DOHH2 (cell line): ENCODE data around the gene TTC39C.
A peak's percentile ranks its signal among the peaks of the same experiment; 100 is the strongest.

Experiments
- H3F3A ChIP-seq: fragments of 200-600 bp; sonication (generic), shearing (Covaris generic); 2 replicates; pipeline ENCODE4 v1.6.0; 2016; ENCODE audit warnings: antibody characterized with exemption, mild to moderate bottlenecking; ENCODE audit not compliant: control insufficient read depth, insufficient read depth
- H3K27ac ChIP-seq: fragments of 200-600 bp; sonication (generic); 2 replicates; pipeline ENCODE4 v1.5.1; 2014; ENCODE audit warnings: low read depth, mild to moderate bottlenecking, low read length, moderate library complexity
- H3K27me3 ChIP-seq: fragments of 200-600 bp; sonication (generic); 2 replicates; pipeline ENCODE4 v1.6.1; 2014; ENCODE audit warnings: mild to moderate bottlenecking, low read length, mixed read lengths; ENCODE audit not compliant: control insufficient read depth
- H3K36me3 ChIP-seq: fragments of 200-600 bp; sonication (generic); 2 replicates; pipeline ENCODE4 v1.6.1; 2014; ENCODE audit warnings: mild to moderate bottlenecking, low read length, moderate library complexity, mixed read lengths; ENCODE audit not compliant: control insufficient read depth
- H3K4me1 ChIP-seq: fragments of 200-600 bp; sonication (generic); 2 replicates; pipeline ENCODE4 v1.6.1; 2014; ENCODE audit warnings: mild to moderate bottlenecking, low read length, mixed read lengths; ENCODE audit not compliant: control insufficient read depth
- H3K4me2 ChIP-seq: fragments of 200-600 bp; sonication (generic); 2 replicates; pipeline ENCODE4 v1.6.0; 2014; ENCODE audit warnings: mild to moderate bottlenecking, low read length, moderate library complexity
- H3K4me3 ChIP-seq: fragments of 200-600 bp; sonication (generic); 2 replicates; pipeline ENCODE4 v1.5.1; 2014; ENCODE audit warnings: mild to moderate bottlenecking, low read length, mixed read lengths
- H3K79me2 ChIP-seq: fragments of 200-600 bp; sonication (generic); 2 replicates; pipeline ENCODE4 v1.6.1; 2014; ENCODE audit warnings: mild to moderate bottlenecking, low read length, mixed read lengths; ENCODE audit not compliant: control insufficient read depth
- H3K9me2 ChIP-seq: fragments of 200-600 bp; sonication (generic); replicated peaks from 2 replicates; pipeline ENCODE4 v1.6.1; 2014; ENCODE audit warnings: mild to moderate bottlenecking, low read length, mixed read lengths; ENCODE audit not compliant: control insufficient read depth
- H3K9me3 ChIP-seq: fragments of 200-600 bp; sonication (generic); 2 replicates; pipeline ENCODE4 v1.6.1; 2014; ENCODE audit warnings: antibody characterized with exemption, low read length, mixed read lengths; ENCODE audit not compliant: control insufficient read depth, insufficient read depth
- H4K20me1 ChIP-seq: fragments of 200-600 bp; sonication (generic); 2 replicates; pipeline ENCODE4 v1.6.0; 2014; ENCODE audit warnings: low read depth, mild to moderate bottlenecking, antibody characterized with exemption, low read length, moderate library complexity; ENCODE audit not compliant: control insufficient read depth, insufficient read depth
- EZH2phosphoT487 ChIP-seq: fragments of 200-600 bp; sonication (generic); IDR thresholded peaks from 2 replicates; pipeline ENCODE4 v1.6.1; 2017; ENCODE audit warnings: borderline replicate concordance, mild to moderate bottlenecking, antibody characterized with exemption, low read length, moderate library complexity, mixed read lengths
- TF ChIP-seq, protein P1 (sequence below): fragments of 200-600 bp; sonication (generic); IDR thresholded peaks from one replicate; pipeline ENCODE4 v1.5.1; 2014; ENCODE audit warnings: antibody characterized with exemption, mild to moderate bottlenecking, low read depth, low read length; ENCODE audit not compliant: poor library complexity, severe bottlenecking

The TTC39C gene

DNA sequence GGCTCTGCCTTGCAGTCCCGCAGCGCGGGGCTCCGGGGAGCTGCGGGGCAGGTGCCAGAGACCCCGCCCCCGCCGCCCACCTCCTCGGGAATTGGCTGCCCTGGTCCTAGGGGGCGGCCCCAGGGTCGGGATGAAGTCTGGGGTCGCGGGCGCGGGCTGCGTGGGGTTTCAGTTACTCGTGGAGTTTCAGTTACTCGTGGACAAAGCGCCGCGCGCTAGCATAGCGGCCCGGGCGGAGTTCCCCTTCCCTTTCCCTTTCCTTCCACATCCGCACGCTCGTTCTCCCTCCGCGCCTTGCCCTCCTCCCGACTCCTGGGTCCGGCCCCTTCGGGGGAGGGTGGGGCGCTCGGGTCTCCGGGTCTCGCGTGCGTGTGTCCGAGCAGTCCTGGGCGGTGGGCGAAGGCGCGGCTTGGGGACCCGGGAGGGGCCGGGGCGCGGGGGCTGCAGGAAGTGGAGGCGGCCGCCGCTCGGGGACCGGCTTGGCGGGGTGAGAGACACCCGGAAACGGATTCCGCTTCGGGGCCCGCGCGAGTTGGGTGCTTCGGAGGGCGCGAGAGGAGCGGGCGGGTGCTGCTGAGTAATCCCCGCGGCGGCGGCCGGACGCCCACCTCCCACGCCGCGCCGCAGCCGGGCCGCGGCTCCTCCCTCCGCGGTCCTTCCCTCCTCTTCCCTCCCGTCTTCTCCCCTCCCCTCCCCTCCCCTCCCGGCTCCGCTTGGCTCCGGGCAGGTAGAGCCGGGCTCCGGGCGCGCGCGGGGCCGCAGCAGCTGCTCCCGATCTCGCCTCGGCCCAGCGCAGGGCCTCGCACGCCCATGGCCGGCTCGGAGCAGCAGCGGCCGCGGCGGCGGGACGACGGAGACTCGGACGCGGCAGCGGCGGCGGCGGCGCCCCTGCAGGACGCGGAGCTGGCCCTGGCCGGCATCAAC, at the start of gene TTC39C:
TSS of gene TTC39C (plus strand) at position 693 of the 924 bp plus-strand sequence. CDS start at position 811, 118 bp downstream.
- H3K9me2 ChIP-seq: no peaks in the 10 kb centered on the region
- H3K27me3 ChIP-seq: no peaks in the 10 kb centered on the region
- peak within 1 kb of the TSS; percentile 82 for H3K4me2 ChIP-seq
- TF ChIP-seq, protein P1, sequence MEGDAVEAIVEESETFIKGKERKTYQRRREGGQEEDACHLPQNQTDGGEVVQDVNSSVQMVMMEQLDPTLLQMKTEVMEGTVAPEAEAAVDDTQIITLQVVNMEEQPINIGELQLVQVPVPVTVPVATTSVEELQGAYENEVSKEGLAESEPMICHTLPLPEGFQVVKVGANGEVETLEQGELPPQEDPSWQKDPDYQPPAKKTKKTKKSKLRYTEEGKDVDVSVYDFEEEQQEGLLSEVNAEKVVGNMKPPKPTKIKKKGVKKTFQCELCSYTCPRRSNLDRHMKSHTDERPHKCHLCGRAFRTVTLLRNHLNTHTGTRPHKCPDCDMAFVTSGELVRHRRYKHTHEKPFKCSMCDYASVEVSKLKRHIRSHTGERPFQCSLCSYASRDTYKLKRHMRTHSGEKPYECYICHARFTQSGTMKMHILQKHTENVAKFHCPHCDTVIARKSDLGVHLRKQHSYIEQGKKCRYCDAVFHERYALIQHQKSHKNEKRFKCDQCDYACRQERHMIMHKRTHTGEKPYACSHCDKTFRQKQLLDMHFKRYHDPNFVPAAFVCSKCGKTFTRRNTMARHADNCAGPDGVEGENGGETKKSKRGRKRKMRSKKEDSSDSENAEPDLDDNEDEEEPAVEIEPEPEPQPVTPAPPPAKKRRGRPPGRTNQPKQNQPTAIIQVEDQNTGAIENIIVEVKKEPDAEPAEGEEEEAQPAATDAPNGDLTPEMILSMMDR: no peak
- TF ChIP-seq EZH2phosphoT487: no peak
- H3K4me1 ChIP-seq: peaks cover 84% of the 10 kb centered on the region
- H3K9me3 ChIP-seq: no peaks in the 10 kb centered on the region
- H3K4me3 ChIP-seq: peak within 1 kb of the TSS; percentile 92
- peaks cover 35% of the 10 kb centered on the region for H3K36me3 ChIP-seq
- peak within 1 kb of the TSS; percentile 93 for H3K27ac ChIP-seq
- H3K79me2 ChIP-seq: peaks cover 47% of the 10 kb centered on the region
- H3F3A ChIP-seq: peaks cover 25% of the 10 kb centered on the region
- H4K20me1 ChIP-seq: peaks cover 30% of the 10 kb centered on the region

DNA sequence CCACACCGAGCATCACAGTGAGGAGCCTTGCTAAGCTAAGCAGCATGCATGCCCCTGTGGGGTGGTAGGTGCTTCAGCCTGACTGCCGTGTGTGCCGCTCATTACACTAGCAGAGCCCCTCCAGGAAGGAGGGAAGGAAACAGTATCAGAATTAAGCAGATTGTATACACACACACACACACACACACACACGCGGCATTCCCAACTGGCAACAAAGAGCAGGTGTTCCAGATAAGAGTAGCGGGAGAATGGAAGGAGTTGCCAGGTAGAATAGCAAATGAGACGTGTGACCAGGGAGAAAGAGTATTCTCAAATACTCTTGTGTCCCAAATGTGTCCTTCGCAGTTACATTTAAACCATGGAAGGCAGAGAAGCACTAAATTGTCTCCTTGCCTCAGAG, 47.6 kb upstream of the TTC39C start:
- no peaks in the 10 kb centered on the region for H3K27me3 ChIP-seq
- H3K4me2 ChIP-seq: no peak overlapping the region
- H3K9me2 ChIP-seq: no peaks in the 10 kb centered on the region
- H3F3A ChIP-seq: no peaks in the 10 kb centered on the region
- TF ChIP-seq, protein P1: no peak
- TF ChIP-seq EZH2phosphoT487: no peak
- no peak overlapping the region for H3K4me3 ChIP-seq
- no peaks in the 10 kb centered on the region for H3K36me3 ChIP-seq
- H3K9me3 ChIP-seq: no peaks in the 10 kb centered on the region
- no peak overlapping the region for H3K27ac ChIP-seq
- no peaks in the 10 kb centered on the region for H4K20me1 ChIP-seq
- no peaks in the 10 kb centered on the region for H3K79me2 ChIP-seq
- H3K4me1 ChIP-seq: peaks cover 22% of the 10 kb centered on the region

DNA sequence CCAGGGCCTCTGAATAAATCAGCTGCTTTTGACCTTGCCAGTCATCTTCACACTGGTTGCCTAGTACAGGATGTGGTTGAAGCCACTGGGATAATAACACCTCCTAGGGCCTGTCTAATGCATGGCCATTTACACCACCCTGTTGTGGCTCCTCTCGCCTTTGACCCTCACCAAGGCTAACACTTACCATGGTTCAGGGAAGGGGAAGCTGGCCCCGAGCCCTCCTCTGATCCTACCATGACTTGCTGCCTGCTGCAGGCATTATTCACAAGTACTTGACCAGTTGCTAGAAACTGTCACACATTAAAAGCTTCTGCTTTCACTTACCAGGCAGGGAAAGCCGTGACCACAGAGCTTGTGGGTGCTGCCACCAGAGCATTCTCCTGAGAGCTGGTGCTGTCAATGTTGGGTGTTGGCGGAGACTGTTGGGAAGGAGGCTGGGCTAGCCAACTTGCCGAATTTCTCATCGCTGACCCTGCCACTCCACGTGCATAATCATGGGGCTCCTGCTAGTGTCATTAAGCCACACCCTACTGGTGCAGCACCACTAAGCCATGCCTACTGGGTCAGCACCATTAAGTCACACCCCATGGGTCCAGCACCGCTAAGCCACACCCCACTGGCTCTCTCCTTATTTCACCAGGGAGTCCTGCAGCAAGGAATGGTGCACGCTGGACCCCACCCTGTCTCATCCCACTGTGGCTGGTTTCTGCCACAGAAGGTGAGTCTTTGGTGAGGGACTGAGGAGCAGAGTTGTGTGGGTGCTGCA, 47.0 kb upstream of the TTC39C start:
- no peaks in the 10 kb centered on the region for H3K9me2 ChIP-seq
- H3K79me2 ChIP-seq: no peaks in the 10 kb centered on the region
- H3K4me1 ChIP-seq: peaks cover 22% of the 10 kb centered on the region
- H3K4me3 ChIP-seq: no peak overlapping the region
- H3K9me3 ChIP-seq: no peaks in the 10 kb centered on the region
- TF ChIP-seq EZH2phosphoT487: no peak
- TF ChIP-seq, protein P1: no peak
- H3K27ac ChIP-seq: no peak overlapping the region
- no peaks in the 10 kb centered on the region for H4K20me1 ChIP-seq
- no peaks in the 10 kb centered on the region for H3F3A ChIP-seq
- no peaks in the 10 kb centered on the region for H3K36me3 ChIP-seq
- H3K27me3 ChIP-seq: no peaks in the 10 kb centered on the region
- H3K4me2 ChIP-seq: no peak overlapping the region
